Transverse colon (tissue), 4 donors: ENCODE data around the gene FILIP1L. TPM values are rescaled to one million over a fixed set of nuclear protein-coding genes. Genes with fewer than 3 reads are reported as not detected.

Experiments used
- DNase-seq: peaks from one replicate; pipeline ENCODE4 v3.0.0-alpha.2; 2019
- H3K27ac ChIP-seq, 4 donors: fragments of 200-600 bp; sonication (generic); 2 replicates each; pipeline ENCODE4 v1.5.1; 2016 to 2018; ENCODE audit warnings: inconsistent platforms in 4 of 4
- H3K27me3 ChIP-seq: fragments of 200-600 bp; sonication (generic); 2 replicates; pipeline ENCODE4 v1.5.1; 2017; ENCODE audit warnings: inconsistent platforms
- H3K36me3 ChIP-seq, 4 donors: fragments of 200-600 bp; sonication (generic); 2 replicates each; pipeline ENCODE4 v1.5.1; 2017 to 2019; ENCODE audit warnings: inconsistent platforms in 4 of 4
- H3K4me1 ChIP-seq, 4 donors: fragments of 200-600 bp; sonication (generic); 2 replicates each; pipeline ENCODE4 v1.5.1; 2017 to 2020; ENCODE audit warnings: inconsistent platforms in 4 of 4
- H3K4me3 ChIP-seq, 4 donors: fragments of 200-600 bp; sonication (generic); 1 replicate in 1 of 4; 2 replicates in 3 of 4; pipeline versions ENCODE4 v1.5.1 to v1.6.1; 2017 to 2019; ENCODE audit warnings: inconsistent platforms in 4 of 4
- H3K9me3 ChIP-seq, 2 donors: fragments of 200-600 bp; sonication (generic); 2 replicates each; pipeline ENCODE4 v1.5.1; 2017 to 2019; ENCODE audit warnings: inconsistent platforms in 2 of 2
- CTCF ChIP-seq, 5 experiments: fragments of 200-600 bp in 3 of 5; fragments of 450-650 bp in 2 of 5; sonication (generic) in 3 of 5; IDR thresholded peaks; 1 replicate in 2 of 5; 2 replicates in 3 of 5; pipeline ENCODE4 v1.5.1; 2016 to 2017; ENCODE audit warnings: antibody characterized with exemption in 5 of 5, inconsistent platforms in 3 of 5, mild to moderate bottlenecking in 2 of 5, moderate library complexity in 1 of 5
- EP300 ChIP-seq: sonication (generic); formaldehyde crosslinking; IDR thresholded peaks from one replicate; pipeline ENCODE4 v1.6.1; 2017; ENCODE audit warnings: antibody characterized with exemption, low read depth
- POLR2A ChIP-seq: fragments of 450-650 bp; IDR thresholded peaks from one replicate; pipeline ENCODE4 v1.6.1; 2016; ENCODE audit warnings: antibody characterized with exemption, mild to moderate bottlenecking, moderate library complexity
- POLR2AphosphoS5 ChIP-seq, 3 donors: sonication (generic); formaldehyde crosslinking; IDR thresholded peaks; one replicate each; pipeline ENCODE4 v1.6.1; 2016; ENCODE audit warnings: antibody characterized with exemption in 3 of 3
- WGBS, 2 donors: methylation state at CpG; one replicate each; pipeline ENCODE4 v1.1.5; 2018; ENCODE audit warnings: low coverage in 1 of 2; 5-methylcytosine and 5-hydroxymethylcytosine counted together
- in situ Hi-C, 4 donors: fragments of 200-750 bp; cut with MboI; loops; one replicate each; pipeline versions ENCODE4 v1.15.0 to v1.15.1; 2017; ENCODE audit warnings: low sequenced_read_pairs in 3 of 4, low pct_ligation_motif_present in 1 of 4, low pct_unique_long_range_greater_than_20kb in 1 of 4
- intact Hi-C: fragments of 100-400 bp; cut with DNase I; formaldehyde crosslinking; loops from one replicate; pipeline ENCODE4 v1.15.1; 2023; ENCODE audit warnings: low total_unique reads
- small RNA-seq, 4 donors: library from RNA; depleted of rRNA; stranded (forward); fragments of <200 nt; gene quantifications; one replicate each; pipeline ENCODE3, GENCODE V24; 2016
- total RNA-seq, 4 donors: library from RNA; depleted of rRNA; stranded (reverse); fragments of >200 nt; gene quantifications; one replicate each; pipeline ENCODE4 v1.1.0, GENCODE V29; 2016

Gene FILIP1L
- total RNA-seq, 4 donors from 2014 or later, result 12.3 to 38.2 (median 26.9) TPM

DNA sequence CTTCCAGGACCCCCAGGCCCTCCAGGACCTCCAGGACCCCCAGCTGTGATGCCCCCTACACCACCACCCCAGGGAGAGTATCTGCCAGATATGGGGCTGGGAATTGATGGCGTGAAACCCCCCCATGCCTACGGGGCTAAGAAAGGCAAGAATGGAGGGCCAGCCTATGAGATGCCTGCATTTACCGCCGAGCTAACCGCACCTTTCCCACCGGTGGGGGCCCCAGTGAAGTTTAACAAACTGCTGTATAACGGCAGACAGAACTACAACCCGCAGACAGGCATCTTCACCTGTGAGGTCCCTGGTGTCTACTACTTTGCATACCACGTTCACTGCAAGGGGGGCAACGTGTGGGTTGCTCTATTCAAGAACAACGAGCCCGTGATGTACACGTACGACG lies 318.7 kb downstream of the FILIP1L start:
- Histone ChIP-seq H3K4me1 (no peaks in the 10 kb centered on the region), H3K36me3 (no peaks in the 10 kb centered on the region), H3K4me3 (no peak overlapping the region), H3K27ac (no peak overlapping the region), H3K9me3 (no peaks in the 10 kb centered on the region), H3K27me3 (no peaks in the 10 kb centered on the region)
- in situ Hi-C loops, result no loop called here
- intact Hi-C loops, result no loop called here
- 72% methylated on average over 15 of the region's 15 CpGs; no CpG with 5 or more reads in 1 of the 2 donors for whole genome bisulfite sequencing, 2 donors
- TF ChIP-seq POLR2A (no peak), EP300 (no peak), CTCF (IDR thresholded peaks at IDR 0.05) (no peak), POLR2AphosphoS5 (IDR thresholded peaks at IDR 0.05) (no peak)
- no peak for DNase-seq

DNA sequence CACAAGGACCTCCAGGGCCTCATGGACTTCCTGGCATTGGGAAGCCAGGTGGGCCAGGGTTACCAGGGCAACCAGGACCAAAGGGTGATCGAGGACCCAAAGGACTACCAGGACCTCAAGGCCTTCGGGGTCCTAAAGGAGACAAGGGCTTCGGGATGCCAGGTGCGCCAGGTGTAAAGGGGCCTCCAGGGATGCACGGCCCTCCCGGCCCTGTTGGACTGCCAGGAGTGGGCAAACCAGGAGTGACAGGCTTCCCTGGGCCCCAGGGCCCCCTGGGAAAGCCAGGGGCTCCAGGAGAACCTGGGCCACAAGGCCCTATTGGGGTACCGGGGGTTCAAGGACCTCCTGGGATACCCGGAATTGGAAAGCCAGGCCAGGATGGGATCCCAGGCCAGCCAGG lies 319.8 kb downstream of the FILIP1L start:
- no peaks in the 10 kb centered on the region for H3K9me3 ChIP-seq
- intact Hi-C loops (no loop called here), in situ Hi-C loops (no loop called here)
- TF ChIP-seq CTCF (IDR thresholded peaks at IDR 0.05) (no peak), POLR2AphosphoS5 (IDR thresholded peaks at IDR 0.05) (no peak), POLR2A (no peak), EP300 (no peak)
- no peaks in the 10 kb centered on the region for H3K27me3 ChIP-seq
- 88% methylated on average over 8 of the region's 8 CpGs; no CpG with 5 or more reads in 1 of the 2 donors for WGBS, 2 donors
- no peak overlapping the region for H3K4me3 ChIP-seq
- no peak for DNase-seq
- H3K27ac ChIP-seq, result no peak overlapping the region
- no peaks in the 10 kb centered on the region for H3K4me1 ChIP-seq
- H3K36me3 ChIP-seq, result no peaks in the 10 kb centered on the region

GRCh38 chr3:99789011-99789721 lies 325.1 kb downstream of the FILIP1L start:
- TF ChIP-seq CTCF (IDR thresholded peaks at IDR 0.05), result peak; percentile 30 to 45 (median 40)
- no peak for TF ChIP-seq POLR2AphosphoS5 (IDR thresholded peaks at IDR 0.05)
- no peak for TF ChIP-seq POLR2A
- TF ChIP-seq EP300, result no peak
- H3K4me1 ChIP-seq, result no peaks in the 10 kb centered on the region
- no peaks in the 10 kb centered on the region for H3K9me3 ChIP-seq
- no peaks in the 10 kb centered on the region for H3K27me3 ChIP-seq
- no peaks in the 10 kb centered on the region for H3K36me3 ChIP-seq
- intact Hi-C loops, result no loop called here
- WGBS, 2 donors, result 24 to 37% methylated on average over 3 of the region's 3 CpGs
- peak; percentile 13 for DNase-seq
- in situ Hi-C loops, result no loop called here
- H3K4me3 ChIP-seq, result no peak overlapping the region
- no peak overlapping the region for H3K27ac ChIP-seq

Small RNA genes within 50 kb of the gene (small RNA-seq; reads per million reads assigned to genes)
- 0 reads per million in 4 donors for gene MIR3921

Other genes starting within 250 kb of the FILIP1L start
- 10 to 100 TPM; 15.5 to 42.5 (median 34.5) TPM for gene TBC1D23, start 146.5 kb upstream of the FILIP1L start, total RNA-seq
- 10 to 100 TPM; 13.8 to 25.1 (median 18.8) TPM for gene NIT2, start 220.3 kb upstream of the FILIP1L start, total RNA-seq